ENCODE data around the gene MAT2B. TPM values are rescaled to one million over a fixed set of nuclear protein-coding genes. Genes with fewer than 3 reads are reported as not detected.

Gene MAT2B
- polyA plus RNA-seq, 1 of the 3 experiments (the other 2 are of a cell fraction), result 30.1 TPM

- Histone ChIP-seq H3K9me3 (no peaks in the 10 kb centered on the region), H4K20me1 (ENCODE audit: insufficient read depth) (no peaks in the 10 kb centered on the region), H2AFZ (ENCODE audit: low read depth) (peak overlapping the region; percentile 10), H3F3A (replicated peaks; ENCODE audit: insufficient read depth) (peaks cover 43% of the 10 kb centered on the region), H3K9ac (peak overlapping the region; percentile 79), H3K4me2 (peak overlapping the region; percentile 80), H3K4me3 (ENCODE audit: low read depth in 2 of 2, low read length in 1 of 2) (peak overlapping the region; percentile 70 to 90), H3K4me1 (ENCODE audit: control insufficient read depth in 1 of 2, insufficient read depth in 2 of 2, low read depth in 1 of 2, low read length in 1 of 2) (peaks cover 12% of the 10 kb centered on the region in 2 experiments; a peak in 3 of 4 replicates), H3K27ac (ENCODE audit: low read depth in 2 of 2, low read length in 1 of 2) (peak overlapping the region; percentile 98 to 99; a peak in 3 of 4 replicates), H3K36me3 (replicated peaks in 1 of 2; ENCODE audit: control insufficient read depth in 1 of 2, insufficient read depth in 2 of 2, low read length in 1 of 2) (peaks cover 11 to 18% of the 10 kb centered on the region in 2 experiments), H3K79me2 (ENCODE audit: insufficient read depth) (peaks cover 53% of the 10 kb centered on the region), H3K27me3 (ENCODE audit: insufficient read depth) (no peaks in the 10 kb centered on the region), H3K9me2 (no peaks in the 10 kb centered on the region)
- DNase-seq, result no peak
- 39% methylated on average over 6 of the region's 6 CpGs for WGBS (ENCODE audit: low lambda C conversion rate)
- TF ChIP-seq RCOR1 (IDR thresholded peaks at IDR 0.05; ENCODE audit: low read length) (no peak), ELF1 (IDR thresholded peaks at IDR 0.05) (no peak), YY1 (IDR thresholded peaks at IDR 0.05; ENCODE audit: low read depth) (no peak), EP300 (IDR thresholded peaks at IDR 0.05; ENCODE audit: borderline replicate concordance in 1 of 2, low read depth in 1 of 2, low read length in 1 of 2) (no peak), TAF1 (IDR thresholded peaks at IDR 0.05; ENCODE audit: borderline replicate concordance, low read depth, low read length) (no peak), SMC3 (IDR thresholded peaks at IDR 0.05; ENCODE audit: low read depth, low read length) (no peak), FOXJ3 (CRISPR knock-in tag; IDR thresholded peaks at IDR 0.05) (no peak), RFX5 (IDR thresholded peaks at IDR 0.05; ENCODE audit: low read length) (no peak), TCF12 (IDR thresholded peaks at IDR 0.05) (no peak), MAX (IDR thresholded peaks at IDR 0.05; ENCODE audit: low read depth) (no peak), POLR2AphosphoS5 (IDR thresholded peaks at IDR 0.05; ENCODE audit: low read depth, low read length) (no peak), IRF3 (IDR thresholded peaks at IDR 0.05; ENCODE audit: low read depth, low read length) (no peak), GATA2 (CRISPR knock-in tag; IDR thresholded peaks at IDR 0.05) (no peak), USF2 (IDR thresholded peaks at IDR 0.05; ENCODE audit: borderline replicate concordance, low read depth, low read length) (no peak), PBX3 (IDR thresholded peaks at IDR 0.05) (no peak), CTCF (IDR thresholded peaks at IDR 0.05) (no peak)
- POLR2A ChIA-PET, result interaction anchor here (1.6 to 2.7 kb wide), 3 partner anchors 19 to 44 kb away, joined by 4 to 25 read pairs (median 5); partner anchors contain the start of gene CCNG1
- CTCF ChIA-PET, result interaction anchor here (0.5 to 2.6 kb wide), 4 partner anchors 9 to 101 kb away, joined by 3 to 7 read pairs (median 4); no protein-coding TSS in a partner anchor
Observed at GRCh38 chr5:163458778-163459385, 46.5 kb upstream of the MAT2B start.

Measured in SK-N-SH (cell line).